Gastrocnemius medialis (tissue), 4 donors: Measurements from ENCODE around the gene CFAP54.

Experiments
- CTCF ChIP-seq, 5 experiments: fragments of 450-650 bp in 3 of 5; fragments of 200-600 bp in 2 of 5; sonication (generic) in 2 of 5; IDR thresholded peaks in 4 of 5; conservative IDR thresholded peaks in 1 of 5; 1 replicate in 4 of 5; 2 replicates in 1 of 5; pipeline ENCODE4 v1.5.1; 2016 to 2019; ENCODE audit warnings: antibody characterized with exemption in 5 of 5, mild to moderate bottlenecking in 3 of 5, moderate library complexity in 3 of 5
- POLR2A ChIP-seq, 2 donors: fragments of 450-650 bp; IDR thresholded peaks; one replicate each; pipeline ENCODE4 v1.6.1; 2017; ENCODE audit warnings: antibody characterized with exemption in 2 of 2, mild to moderate bottlenecking in 2 of 2, moderate library complexity in 2 of 2

GRCh38 chr12:96502949-96503532 lies 13.7 kb downstream of the CFAP54 start:
- no peak for TF ChIP-seq CTCF (IDR thresholded peaks at IDR 0.05 in 4 of 5, conservative IDR thresholded peaks at IDR 0.05 in 1 of 5)
- TF ChIP-seq POLR2A (IDR thresholded peaks at IDR 0.05), result no peak
